IMR-90 (cell line): Measurements from ENCODE around the gene ST3GAL3.
A peak's percentile ranks its signal among the peaks of the same experiment; 100 is the strongest.

Experiments used
- POLR2A ChIP-seq: IDR thresholded peaks from 2 replicates; pipeline ENCODE4 v1.6.1; 2012; ENCODE audit warnings: mild to moderate bottlenecking, low read depth, low read length
- RAD21 ChIP-seq: IDR thresholded peaks from 2 replicates; pipeline ENCODE4 v1.6.1; 2012; ENCODE audit warnings: low read length, improper control_type of control experiment
- RCOR1 ChIP-seq: IDR thresholded peaks from 2 replicates; pipeline ENCODE4 v1.6.1; 2012; ENCODE audit warnings: mild to moderate bottlenecking, low read length, improper control_type of control experiment; ENCODE audit not compliant: insufficient replicate concordance
- USF2 ChIP-seq: fragments of 150-350 bp; IDR thresholded peaks from 2 replicates; pipeline ENCODE4 v1.6.1; 2017; ENCODE audit warnings: mild to moderate bottlenecking, antibody characterized with exemption, low read length, low read depth

- TF ChIP-seq RAD21 (no peak), USF2 (peak; percentile 44), POLR2A (no peak), RCOR1 (peak; percentile 67)
Observed at GRCh38 chr1:43688594-43689000, 18.7 kb upstream of the ST3GAL3 start.
